Loucy (cell line): ENCODE results near the gene TRIM40.
A peak's percentile ranks its signal among the peaks of the same experiment; 100 is the strongest.

Source experiments
- H2AFZ ChIP-seq: fragments of 200-600 bp; sonication (generic); 2 replicates; pipeline ENCODE4 v1.6.0; 2016; ENCODE audit warnings: antibody characterized with exemption, mild to moderate bottlenecking, low read length, moderate library complexity
- H3F3A ChIP-seq: fragments of 200-600 bp; 2 replicates; pipeline ENCODE4 v1.6.0; 2016; ENCODE audit warnings: antibody characterized with exemption, low read depth, mild to moderate bottlenecking
- H3K27me3 ChIP-seq: fragments of 200-600 bp; sonication (generic); 2 replicates; pipeline ENCODE4 v1.6.1; 2014; ENCODE audit warnings: low read length, mild to moderate bottlenecking; ENCODE audit not compliant: insufficient read depth, poor library complexity, severe bottlenecking
- H3K36me3 ChIP-seq: fragments of 200-600 bp; sonication (generic); 2 replicates; pipeline ENCODE4 v1.6.1; 2016; ENCODE audit warnings: low read length; ENCODE audit not compliant: insufficient read depth
- H3K4me1 ChIP-seq: fragments of 200-600 bp; sonication (generic); 2 replicates; pipeline ENCODE4 v1.5.1; 2014; ENCODE audit warnings: low read length, mild to moderate bottlenecking; ENCODE audit not compliant: insufficient read depth, poor library complexity, severe bottlenecking
- H3K4me2 ChIP-seq: fragments of 200-600 bp; sonication (generic); 2 replicates; pipeline ENCODE4 v1.6.0; 2014; ENCODE audit warnings: antibody characterized with exemption, low read length, low read depth, mild to moderate bottlenecking; ENCODE audit not compliant: poor library complexity, severe bottlenecking
- H3K4me3 ChIP-seq: fragments of 200-600 bp; sonication (generic); 2 replicates; pipeline ENCODE4 v1.5.1; 2014; ENCODE audit warnings: low read length, mild to moderate bottlenecking, mixed read lengths; ENCODE audit not compliant: poor library complexity, severe bottlenecking
- H3K79me2 ChIP-seq: fragments of 200-600 bp; sonication (generic); 2 replicates; pipeline ENCODE4 v1.6.1; 2014; ENCODE audit warnings: low read length; ENCODE audit not compliant: insufficient read depth
- H3K9ac ChIP-seq: fragments of 200-600 bp; sonication (generic); 2 replicates; pipeline ENCODE4 v1.6.0; 2014; ENCODE audit warnings: mild to moderate bottlenecking, low read depth, low read length, moderate library complexity; ENCODE audit not compliant: poor library complexity, severe bottlenecking
- H3K9me2 ChIP-seq: fragments of 200-600 bp; sonication (generic); replicated peaks from 2 replicates; pipeline ENCODE4 v1.6.1; 2016; ENCODE audit warnings: low read depth, low read length, mixed read lengths
- H3K9me3 ChIP-seq: fragments of 200-600 bp; sonication (generic); 2 replicates; pipeline ENCODE4 v1.6.1; 2014; ENCODE audit warnings: mild to moderate bottlenecking, antibody characterized with exemption, low read length, low read depth; ENCODE audit not compliant: insufficient read depth
- H4K20me1 ChIP-seq: fragments of 200-600 bp; sonication (generic); 2 replicates; pipeline ENCODE4 v1.6.0; 2014; ENCODE audit warnings: antibody characterized with exemption, low read length, mild to moderate bottlenecking; ENCODE audit not compliant: insufficient read depth, poor library complexity, severe bottlenecking
- EZH2phosphoT487 ChIP-seq: fragments of 200-600 bp; IDR thresholded peaks from 2 replicates; pipeline ENCODE4 v1.6.1; 2018; ENCODE audit warnings: antibody characterized with exemption, mild to moderate bottlenecking, moderate library complexity, borderline replicate concordance
- TF ChIP-seq, protein P1 (sequence below): fragments of 200-600 bp; sonication (generic); conservative IDR thresholded peaks from 2 replicates; pipeline ENCODE4 v1.5.1; 2014; ENCODE audit warnings: mild to moderate bottlenecking, antibody characterized with exemption, low read length

Gene TRIM40

DNA sequence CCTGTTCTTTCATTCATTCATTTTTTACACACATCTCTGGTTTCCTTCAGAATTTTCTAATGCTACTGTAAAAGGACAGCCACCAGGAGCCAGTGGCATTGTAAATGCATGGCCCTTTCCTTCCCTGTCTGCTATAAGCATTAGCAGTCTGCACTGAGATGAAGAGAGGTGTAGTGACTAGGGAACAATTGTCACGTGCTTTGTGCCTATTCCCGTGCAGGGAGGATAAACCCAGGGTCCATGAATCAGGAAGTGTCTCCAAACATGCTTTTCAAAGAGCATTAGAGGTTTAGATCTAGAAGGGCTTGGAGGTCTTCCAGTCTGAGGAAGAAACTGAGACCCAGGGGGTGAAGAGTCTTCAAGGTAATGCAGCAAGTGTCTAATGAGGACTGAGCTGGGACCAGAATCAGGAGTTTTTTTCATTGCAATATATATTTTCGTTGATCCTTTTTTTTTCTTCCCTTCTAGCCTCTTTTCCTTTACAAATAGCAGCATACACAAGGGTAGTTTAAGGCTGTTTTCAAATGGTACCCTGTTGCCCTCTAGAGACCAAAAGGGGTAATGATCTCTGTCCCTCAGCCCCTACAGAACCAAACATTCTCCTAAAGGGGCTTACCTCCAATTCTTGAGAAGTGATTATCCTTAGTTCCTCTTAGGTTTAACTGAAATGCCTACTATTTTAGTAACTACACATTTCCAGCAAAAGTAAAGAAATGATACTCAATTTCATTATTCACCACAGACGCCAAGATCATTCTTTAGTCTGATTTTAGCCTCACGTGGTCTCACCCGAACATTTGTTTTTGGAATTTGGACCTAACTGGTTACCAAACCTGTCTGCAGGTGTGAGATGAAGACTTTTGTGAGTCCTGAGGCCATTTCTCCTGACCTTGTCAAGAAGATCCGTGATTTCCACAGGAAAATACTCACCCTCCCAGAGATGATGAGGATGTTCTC lies 34.0 kb downstream of the TRIM40 start:
- Histone ChIP-seq H2AFZ (peak overlapping the region; percentile 87), H3K79me2 (no peaks in the 10 kb centered on the region)

DNA sequence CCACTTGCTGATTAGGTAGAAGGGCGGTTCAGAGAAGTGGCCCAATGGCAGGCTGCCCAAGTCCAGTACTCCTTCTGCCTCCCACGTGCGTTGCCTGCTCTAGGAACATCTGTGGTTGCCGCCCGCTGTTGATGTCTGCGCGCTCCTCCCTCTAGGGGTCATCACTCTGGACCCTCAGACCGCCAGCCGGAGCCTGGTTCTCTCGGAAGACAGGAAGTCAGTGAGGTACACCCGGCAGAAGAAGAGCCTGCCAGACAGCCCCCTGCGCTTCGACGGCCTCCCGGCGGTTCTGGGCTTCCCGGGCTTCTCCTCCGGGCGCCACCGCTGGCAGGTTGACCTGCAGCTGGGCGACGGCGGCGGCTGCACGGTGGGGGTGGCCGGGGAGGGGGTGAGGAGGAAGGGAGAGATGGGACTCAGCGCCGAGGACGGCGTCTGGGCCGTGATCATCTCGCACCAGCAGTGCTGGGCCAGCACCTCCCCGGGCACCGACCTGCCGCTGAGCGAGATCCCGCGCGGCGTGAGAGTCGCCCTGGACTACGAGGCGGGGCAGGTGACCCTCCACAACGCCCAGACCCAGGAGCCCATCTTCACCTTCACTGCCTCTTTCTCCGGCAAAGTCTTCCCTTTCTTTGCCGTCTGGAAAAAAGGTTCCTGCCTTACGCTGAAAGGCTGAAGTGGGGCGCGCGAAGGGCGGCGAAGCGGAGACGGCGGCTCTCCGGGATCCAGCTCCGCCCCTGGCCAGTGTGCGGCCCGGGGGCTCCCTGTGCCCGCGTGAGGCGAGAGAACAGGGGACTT lies 35.9 kb downstream of the TRIM40 start:
- H3K79me2 ChIP-seq: no peaks in the 10 kb centered on the region
- H3K36me3 ChIP-seq: no peaks in the 10 kb centered on the region
- peaks cover 1% of the 10 kb centered on the region; the same call in 1 of the 2 replicates for H3F3A ChIP-seq
- no peaks in the 10 kb centered on the region for H4K20me1 ChIP-seq
- H2AFZ ChIP-seq: no peak overlapping the region
- no peaks in the 10 kb centered on the region for H3K27me3 ChIP-seq
- H3K4me2 ChIP-seq: no peak overlapping the region
- no peaks in the 10 kb centered on the region for H3K9me3 ChIP-seq
- H3K9ac ChIP-seq: no peak overlapping the region
- H3K9me2 ChIP-seq: no peaks in the 10 kb centered on the region
- H3K4me1 ChIP-seq: peaks cover 30% of the 10 kb centered on the region
- no peak overlapping the region for H3K4me3 ChIP-seq
- TF ChIP-seq EZH2phosphoT487: no peak
- TF ChIP-seq, protein P1, sequence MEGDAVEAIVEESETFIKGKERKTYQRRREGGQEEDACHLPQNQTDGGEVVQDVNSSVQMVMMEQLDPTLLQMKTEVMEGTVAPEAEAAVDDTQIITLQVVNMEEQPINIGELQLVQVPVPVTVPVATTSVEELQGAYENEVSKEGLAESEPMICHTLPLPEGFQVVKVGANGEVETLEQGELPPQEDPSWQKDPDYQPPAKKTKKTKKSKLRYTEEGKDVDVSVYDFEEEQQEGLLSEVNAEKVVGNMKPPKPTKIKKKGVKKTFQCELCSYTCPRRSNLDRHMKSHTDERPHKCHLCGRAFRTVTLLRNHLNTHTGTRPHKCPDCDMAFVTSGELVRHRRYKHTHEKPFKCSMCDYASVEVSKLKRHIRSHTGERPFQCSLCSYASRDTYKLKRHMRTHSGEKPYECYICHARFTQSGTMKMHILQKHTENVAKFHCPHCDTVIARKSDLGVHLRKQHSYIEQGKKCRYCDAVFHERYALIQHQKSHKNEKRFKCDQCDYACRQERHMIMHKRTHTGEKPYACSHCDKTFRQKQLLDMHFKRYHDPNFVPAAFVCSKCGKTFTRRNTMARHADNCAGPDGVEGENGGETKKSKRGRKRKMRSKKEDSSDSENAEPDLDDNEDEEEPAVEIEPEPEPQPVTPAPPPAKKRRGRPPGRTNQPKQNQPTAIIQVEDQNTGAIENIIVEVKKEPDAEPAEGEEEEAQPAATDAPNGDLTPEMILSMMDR: no peak

More for the DNA sequence above, 34.0 kb downstream of the TRIM40 start:
- Histone ChIP-seq H3K4me3 (peak overlapping the region; percentile 8), H3K4me1 (peaks cover 37% of the 10 kb centered on the region), H3K9me2 (no peaks in the 10 kb centered on the region), H3F3A (peaks cover 3% of the 10 kb centered on the region; the same call in 1 of the 2 replicates), H3K9me3 (no peaks in the 10 kb centered on the region), H3K36me3 (no peaks in the 10 kb centered on the region), H3K9ac (peak overlapping the region; percentile 65), H3K4me2 (peak overlapping the region; percentile 34), H4K20me1 (no peaks in the 10 kb centered on the region), H3K27me3 (no peaks in the 10 kb centered on the region)
- no peak for TF ChIP-seq EZH2phosphoT487
- TF ChIP-seq, protein P1: peak; percentile 91

DNA sequence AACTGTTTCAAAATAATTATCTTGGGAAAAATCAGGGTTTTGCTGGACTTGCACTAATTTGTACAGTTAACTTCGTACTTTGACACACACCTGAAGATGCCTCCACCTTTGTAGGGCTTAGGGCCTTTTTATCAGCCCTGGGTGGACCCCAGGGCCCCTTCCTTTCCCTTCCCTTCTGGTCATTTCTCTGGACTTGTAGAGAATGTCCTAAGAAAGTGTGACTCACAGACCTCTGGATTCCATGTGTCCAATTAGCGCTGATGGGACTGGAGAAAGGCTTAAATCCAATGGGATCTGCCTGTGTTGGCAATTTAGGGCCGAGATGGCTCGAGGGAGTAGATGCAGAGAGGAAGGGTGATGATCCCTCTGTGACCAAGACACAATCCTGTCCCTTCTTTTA lies 36.7 kb downstream of the TRIM40 start:
- no peaks in the 10 kb centered on the region for H3K36me3 ChIP-seq
- no peaks in the 10 kb centered on the region for H3K9me2 ChIP-seq
- H2AFZ ChIP-seq: no peak overlapping the region
- TF ChIP-seq, protein P1: no peak
- TF ChIP-seq EZH2phosphoT487: no peak
- no peak overlapping the region for H3K9ac ChIP-seq
- no peaks in the 10 kb centered on the region for H3K27me3 ChIP-seq
- H3K4me1 ChIP-seq: peaks cover 23% of the 10 kb centered on the region
- no peaks in the 10 kb centered on the region for H4K20me1 ChIP-seq
- no peaks in the 10 kb centered on the region for H3K9me3 ChIP-seq
- no peaks in the 10 kb centered on the region for H3F3A ChIP-seq
- H3K4me2 ChIP-seq: no peak overlapping the region
- H3K4me3 ChIP-seq: no peak overlapping the region
- no peaks in the 10 kb centered on the region for H3K79me2 ChIP-seq
